Measurements from ENCODE around the gene CGN. TPM values are rescaled to one million over a fixed set of nuclear protein-coding genes. Genes with fewer than 3 reads are reported as not detected.

The CGN gene
- total and polyA plus RNA-seq, 2 donors (not counting 1 experiment from before 2014, with no cell fraction given), result 0.22 to 0.81 TPM

- POLR2A ChIA-PET, result no interaction called here
- H3K9me3 ChIP-seq (ENCODE audit: control extremely low read depth in 1 of 3, control insufficient read depth in 2 of 3, insufficient read depth in 1 of 3, low read length in 2 of 3), result no peaks in the 10 kb centered on the region
Measured at GRCh38 chr1:151495316-151495715, 15.9 kb upstream of the CGN start.

GRCh38 chr1:151499365-151499764, 11.8 kb upstream of the CGN start:
- H3K4me3 ChIP-seq (ENCODE audit: control extremely low read depth in 1 of 5, extremely low read depth in 1 of 5, insufficient read depth in 1 of 5, low read depth in 2 of 5, low read length in 4 of 5), result no peak overlapping the region
- CTCF ChIA-PET, result no interaction called here
- DNase-seq (no peak), ATAC-seq (ENCODE audit: low read depth) (no peak)
- H3K79me2 ChIP-seq (ENCODE audit: control insufficient read depth, insufficient read depth, low read length), result no peaks in the 10 kb centered on the region
- WGBS (ENCODE audit: insufficient coverage), result 94% methylated on average over 4 of the region's 5 CpGs
- H4K20me1 ChIP-seq (ENCODE audit: control insufficient read depth, insufficient read depth, low read length, poor library complexity, severe bottlenecking), result no peaks in the 10 kb centered on the region
- TF ChIP-seq EZH2 (IDR thresholded peaks at IDR 0.05; ENCODE audit: borderline replicate concordance, insufficient read depth, low read depth, low read length, poor library complexity, severe bottlenecking) (no peak), CTCF (IDR thresholded peaks at IDR 0.05) (no peak)
- H3K36me3 ChIP-seq (replicated peaks in 1 of 2; ENCODE audit: control extremely low read depth in 1 of 2, control insufficient read depth in 1 of 2, extremely low read depth in 1 of 2, insufficient read depth in 2 of 2, low read length in 1 of 2), result no peaks in the 10 kb centered on the region
- Mint-ChIP-seq H3K4me3 (no peak overlapping the region), H3K9me3 (ENCODE audit: insufficient read depth) (no peaks in the 10 kb centered on the region), H3K27ac (no peak overlapping the region), H3K27me3 (no peaks in the 10 kb centered on the region), H3K4me1 (no peaks in the 10 kb centered on the region)
- no peak overlapping the region for H3K27ac ChIP-seq (ENCODE audit: low read length in 2 of 2)
- H3K9me3 ChIP-seq (ENCODE audit: control extremely low read depth in 1 of 3, control insufficient read depth in 2 of 3, insufficient read depth in 1 of 3, low read length in 2 of 3), result no peaks in the 10 kb centered on the region
- no peak overlapping the region for H2AFZ ChIP-seq (ENCODE audit: insufficient read depth, low read depth, low read length, poor library complexity, severe bottlenecking)
- no peaks in the 10 kb centered on the region for H3K4me1 ChIP-seq (ENCODE audit: control insufficient read depth in 2 of 2, insufficient read depth in 2 of 2, low read length in 2 of 2)
- POLR2A ChIA-PET, result no interaction called here
- H3K27me3 ChIP-seq (replicated peaks in 1 of 4; ENCODE audit: control extremely low read depth in 1 of 4, control insufficient read depth in 3 of 4, insufficient read depth in 4 of 4, low read length in 3 of 4), result no peaks in the 10 kb centered on the region
- intact Hi-C loops (cut with micrococcal nuclease), result no loop called here
- H3K4me2 ChIP-seq (replicated peaks; ENCODE audit: low read depth, low read length, poor library complexity, severe bottlenecking), result no peak overlapping the region
- H3K9ac ChIP-seq (ENCODE audit: low read length), result no peak overlapping the region

More at GRCh38 chr1:151495316-151495715, 15.9 kb upstream of the CGN start:
- H3K4me3 ChIP-seq (ENCODE audit: control extremely low read depth in 1 of 5, extremely low read depth in 1 of 5, insufficient read depth in 1 of 5, low read depth in 2 of 5, low read length in 4 of 5), result no peak overlapping the region
- H4K20me1 ChIP-seq (ENCODE audit: control insufficient read depth, insufficient read depth, low read length, poor library complexity, severe bottlenecking), result no peaks in the 10 kb centered on the region
- no peaks in the 10 kb centered on the region for H3K36me3 ChIP-seq (replicated peaks in 1 of 2; ENCODE audit: control extremely low read depth in 1 of 2, control insufficient read depth in 1 of 2, extremely low read depth in 1 of 2, insufficient read depth in 2 of 2, low read length in 1 of 2)
- no peak overlapping the region for H3K4me2 ChIP-seq (replicated peaks; ENCODE audit: low read depth, low read length, poor library complexity, severe bottlenecking)
- no peak overlapping the region for H3K9ac ChIP-seq (ENCODE audit: low read length)
- no peak overlapping the region for H3K27ac Mint-ChIP-seq
- no peaks in the 10 kb centered on the region for H3K4me1 Mint-ChIP-seq
- DNase-seq, result no peak
- no peak for TF ChIP-seq EZH2 (IDR thresholded peaks at IDR 0.05; ENCODE audit: borderline replicate concordance, insufficient read depth, low read depth, low read length, poor library complexity, severe bottlenecking)
- H3K27me3 ChIP-seq (replicated peaks in 1 of 4; ENCODE audit: control extremely low read depth in 1 of 4, control insufficient read depth in 3 of 4, insufficient read depth in 4 of 4, low read length in 3 of 4), result no peaks in the 10 kb centered on the region
- no peaks in the 10 kb centered on the region for H3K9me3 Mint-ChIP-seq (ENCODE audit: insufficient read depth)
- no CpG with 5 or more reads among the region's 1 CpG for WGBS (ENCODE audit: insufficient coverage)
- intact Hi-C loops (cut with micrococcal nuclease), result no loop called here
- no peak overlapping the region for H3K4me3 Mint-ChIP-seq
- H3K27me3 Mint-ChIP-seq, result peaks cover 8% of the 10 kb centered on the region
- ATAC-seq (ENCODE audit: low read depth), result no peak
- H3K79me2 ChIP-seq (ENCODE audit: control insufficient read depth, insufficient read depth, low read length), result no peaks in the 10 kb centered on the region
- H3K27ac ChIP-seq (ENCODE audit: low read length in 2 of 2), result no peak overlapping the region
- CTCF ChIA-PET, result no interaction called here
- no peak overlapping the region for H2AFZ ChIP-seq (ENCODE audit: insufficient read depth, low read depth, low read length, poor library complexity, severe bottlenecking)
- H3K4me1 ChIP-seq (ENCODE audit: control insufficient read depth in 2 of 2, insufficient read depth in 2 of 2, low read length in 2 of 2), result no peaks in the 10 kb centered on the region
